IMR-90 (cell line): ENCODE results near the gene BPIFA1. TPM values are rescaled to one million over a fixed set of nuclear protein-coding genes. Genes with fewer than 3 reads are reported as not detected.

Experiments used
- ATAC-seq: fragments of 200-7000 bp; cut with Tn5 transposase; 2 replicates; pipeline ENCODE4 v1.9.1; 2020; ENCODE audit warnings: low read depth, mild to moderate bottlenecking, moderate library complexity
- BruUV-seq: library from RNA; stranded (reverse); fragments of 400-500 nt; replicated peaks from 2 replicates; lab custom pipeline; 2021; lab: Mats Ljungman, UMichigan
- CTCF ChIA-PET: fragments of 300-600 bp; formaldehyde crosslinking; extraction: SDS; loops from one replicate; lab custom pipeline; 2021; ENCODE audit warnings: antibody characterized with exemption; lab: Yijun Ruan, JAX
- POLR2A ChIA-PET: fragments of 300-600 bp; sonication (Branson Sonifier 250); formaldehyde crosslinking; loops from one replicate; lab custom pipeline; 2022; ENCODE audit warnings: antibody characterized with exemption; ENCODE audit not compliant: unreplicated experiment; lab: Charles Lee
- DNase-seq: peaks from one replicate; pipeline ENCODE4 v3.0.0; 2013
- H2AFZ ChIP-seq: replicated peaks from 2 replicates; pipeline ENCODE3; 2013; ENCODE audit warnings: low read length, mild to moderate bottlenecking; ENCODE audit not compliant: poor library complexity
- H2AK5ac ChIP-seq: 2 replicates; pipeline ENCODE4 v1.6.1; 2013; ENCODE audit warnings: low read depth, low read length, inconsistent platforms
- H2AK9ac ChIP-seq: replicated peaks from 2 replicates; pipeline ENCODE3; 2013; ENCODE audit warnings: mild to moderate bottlenecking, low read depth, low read length, moderate library complexity; ENCODE audit not compliant: poor library complexity
- H2BK120ac ChIP-seq: 2 replicates; pipeline ENCODE4 v1.6.1; 2013; ENCODE audit warnings: low read depth, low read length, inconsistent platforms
- H2BK15ac ChIP-seq: 3 replicates; pipeline ENCODE4 v1.6.1; 2013; ENCODE audit warnings: low read depth, low read length, inconsistent platforms
- H2BK20ac ChIP-seq: 2 replicates; pipeline ENCODE4 v1.6.1; 2013; ENCODE audit warnings: low read depth, mild to moderate bottlenecking, inconsistent platforms, low read length, moderate library complexity
- H2BK5ac ChIP-seq: 2 replicates; pipeline ENCODE4 v1.6.1; 2013; ENCODE audit warnings: mild to moderate bottlenecking, low read depth, low read length, inconsistent platforms; ENCODE audit not compliant: poor library complexity, severe bottlenecking
- H3K14ac ChIP-seq: replicated peaks from 2 replicates; pipeline ENCODE4 v1.6.1; 2013; ENCODE audit warnings: low read depth, low read length, inconsistent platforms
- H3K18ac ChIP-seq: 2 replicates; pipeline ENCODE4 v1.6.1; 2013; ENCODE audit warnings: low read depth, low read length, control low read depth
- H3K23ac ChIP-seq: 2 replicates; pipeline ENCODE4 v1.6.1; 2013; ENCODE audit warnings: low read depth, low read length, inconsistent platforms
- H3K27ac ChIP-seq: 2 replicates; pipeline ENCODE4 v1.5.1; 2013; ENCODE audit warnings: mild to moderate bottlenecking, control low read depth, low read length; ENCODE audit not compliant: insufficient read depth
- H3K27me3 ChIP-seq: 2 replicates; pipeline ENCODE4 v1.6.1; 2013; ENCODE audit warnings: low read length; ENCODE audit not compliant: control insufficient read depth, insufficient read depth
- H3K36me3 ChIP-seq: 2 replicates; pipeline ENCODE4 v1.6.1; 2013; ENCODE audit warnings: low read length, mixed read lengths; ENCODE audit not compliant: control insufficient read depth, insufficient read depth
- H3K4ac ChIP-seq: 2 replicates; pipeline ENCODE4 v1.6.1; 2013; ENCODE audit warnings: low read depth, low read length, inconsistent platforms
- H3K4me1 ChIP-seq: 2 replicates; pipeline ENCODE4 v1.6.1; 2013; ENCODE audit warnings: low read length, mixed read lengths; ENCODE audit not compliant: control insufficient read depth, insufficient read depth
- H3K4me2 ChIP-seq: 2 replicates; pipeline ENCODE4 v1.6.1; 2013; ENCODE audit warnings: low read depth, mild to moderate bottlenecking, control low read depth, low read length, moderate library complexity
- H3K4me3 ChIP-seq: 2 replicates; pipeline ENCODE4 v1.5.1; 2013; ENCODE audit warnings: low read depth, mild to moderate bottlenecking, control low read depth, low read length, moderate library complexity; ENCODE audit not compliant: insufficient read depth
- H3K56ac ChIP-seq: 2 replicates; pipeline ENCODE4 v1.6.1; 2013; ENCODE audit warnings: low read length, inconsistent platforms; ENCODE audit not compliant: insufficient read depth; ENCODE audit errors: extremely low read depth
- H3K79me1 ChIP-seq, 2 experiments: 2 replicates each; pipeline ENCODE4 v1.6.1; 2013; ENCODE audit warnings: low read length in 2 of 2, inconsistent platforms in 1 of 2, low read depth in 1 of 2
- H3K9ac ChIP-seq: 2 replicates; pipeline ENCODE4 v1.6.1; 2013; ENCODE audit warnings: low read depth, low read length, control low read depth
- H3K9me1 ChIP-seq: 2 replicates; pipeline ENCODE4 v1.6.1; 2013; ENCODE audit warnings: low read length, inconsistent platforms; ENCODE audit not compliant: insufficient read depth
- H3K9me3 ChIP-seq: 2 replicates; pipeline ENCODE4 v1.6.1; 2013; ENCODE audit warnings: low read length; ENCODE audit not compliant: control insufficient read depth, insufficient read depth
- H4K20me1 ChIP-seq: 2 replicates; pipeline ENCODE4 v1.6.1; 2013; ENCODE audit warnings: low read length, inconsistent platforms; ENCODE audit not compliant: insufficient read depth
- H4K5ac ChIP-seq: 2 replicates; pipeline ENCODE4 v1.6.1; 2013; ENCODE audit warnings: mild to moderate bottlenecking, low read depth, low read length, control low read depth
- H4K8ac ChIP-seq, 2 experiments: 2 replicates each; pipeline ENCODE4 v1.6.1; 2013; ENCODE audit warnings: low read depth in 2 of 2, low read length in 2 of 2, control low read depth in 1 of 2, inconsistent platforms in 1 of 2
- H4K91ac ChIP-seq: 2 replicates; pipeline ENCODE4 v1.6.1; 2013; ENCODE audit warnings: low read depth, low read length, inconsistent platforms; ENCODE audit not compliant: insufficient read depth
- BHLHE40 ChIP-seq: fragments of 150-350 bp; IDR thresholded peaks from 2 replicates; pipeline ENCODE4 v1.6.1; 2016; ENCODE audit warnings: mild to moderate bottlenecking, low read depth, low read length
- CEBPB ChIP-seq: IDR thresholded peaks from 2 replicates; pipeline ENCODE4 v1.6.1; 2012; ENCODE audit warnings: low read depth, low read length, improper control_type of control experiment
- ELK1 ChIP-seq: fragments of 150-350 bp; IDR thresholded peaks from 2 replicates; pipeline ENCODE4 v1.6.1; 2016; ENCODE audit warnings: low read depth, mild to moderate bottlenecking, low read length, moderate library complexity, borderline replicate concordance
- FOS ChIP-seq: fragments of 150-350 bp; IDR thresholded peaks from 2 replicates; pipeline ENCODE4 v1.6.1; 2016; ENCODE audit warnings: low read depth, low read length
- MAZ ChIP-seq: IDR thresholded peaks from 2 replicates; pipeline ENCODE4 v1.6.1; 2012; ENCODE audit warnings: low read depth, mild to moderate bottlenecking, low read length, improper control_type of control experiment, moderate library complexity, borderline replicate concordance
- MXI1 ChIP-seq: IDR thresholded peaks from 2 replicates; pipeline ENCODE4 v1.6.1; 2012; ENCODE audit warnings: low read depth, mild to moderate bottlenecking, low read length, moderate library complexity, borderline replicate concordance
- NFE2L2 ChIP-seq: fragments of 150-350 bp; IDR thresholded peaks from 2 replicates; pipeline ENCODE4 v1.6.1; 2016; ENCODE audit warnings: low read depth, mild to moderate bottlenecking, low read length
- POLR2A ChIP-seq: IDR thresholded peaks from 2 replicates; pipeline ENCODE4 v1.6.1; 2012; ENCODE audit warnings: mild to moderate bottlenecking, low read depth, low read length
- RAD21 ChIP-seq: IDR thresholded peaks from 2 replicates; pipeline ENCODE4 v1.6.1; 2012; ENCODE audit warnings: low read length, improper control_type of control experiment
- RFX5 ChIP-seq: IDR thresholded peaks from 2 replicates; pipeline ENCODE4 v1.8.0; 2012; ENCODE audit warnings: low read depth, mild to moderate bottlenecking, low read length, moderate library complexity
- WGBS, 2 experiments: methylation state at CpG; one replicate each; pipeline versions ENCODE4 v1.1.5 to v1.1.7; 2013; ENCODE audit warnings: missing lambda C conversion rate in 2 of 2; ENCODE audit not compliant: insufficient read length in 1 of 2; ENCODE audit errors: extremely low coverage in 2 of 2; 5-methylcytosine and 5-hydroxymethylcytosine counted together
- dilution Hi-C: fragments of 300-500 bp; cut with HindIII; formaldehyde crosslinking; loops from one replicate; pipeline ENCODE4 v1.14.3; 2018; ENCODE audit warnings: low sequenced_read_pairs; ENCODE audit not compliant: unreplicated experiment
- in situ Hi-C: fragments of 300-500 bp; cut with MboI; formaldehyde crosslinking; loops from 3 replicates; pipeline ENCODE4 v1.14.3; 2019; ENCODE audit warnings: low sequenced_read_pairs, inconsistent platforms, mixed read lengths
- intact Hi-C: fragments of 100-400 bp; cut with micrococcal nuclease; formaldehyde crosslinking; loops from 2 replicates; pipeline ENCODE4 v1.10.0; 2022
- polyA plus RNA-seq, 3 experiments: library from polyadenylated mRNA; depleted of rRNA; stranded (reverse); fragments of >200 nt; gene quantifications; 2 replicates each; pipeline ENCODE4 v1.2.3, GENCODE V29; 2012; ENCODE audit warnings: low replicate concordance in 1 of 3
- total RNA-seq: library from RNA; depleted of rRNA; stranded (reverse); fragments of >200 nt; gene quantifications from 2 replicates; pipeline ENCODE4 v1.2.3, GENCODE V29; 2012
- TF ChIP-seq, protein P1 (sequence below): fragments of 150-350 bp; IDR thresholded peaks from 2 replicates; pipeline ENCODE4 v1.6.1; 2017; ENCODE audit warnings: mild to moderate bottlenecking, antibody characterized with exemption, low read length, low read depth
- TF ChIP-seq, protein P2 (sequence below): conservative IDR thresholded peaks from 2 replicates; pipeline ENCODE4 v1.5.1; 2012; ENCODE audit warnings: mild to moderate bottlenecking, low read depth, low read length, improper control_type of control experiment

BPIFA1 gene
- total and polyA plus RNA-seq, 2 of the 4 experiments (the other 2 are of a cell fraction), result not detected

GRCh38 chr20:33246077-33246476 is 10.3 kb downstream of the BPIFA1 start:
- no peak overlapping the region for H2BK20ac ChIP-seq
- no peak overlapping the region for H3K23ac ChIP-seq
- in situ Hi-C loops, result no loop called here
- H3K4ac ChIP-seq, result no peak overlapping the region
- H3K4me3 ChIP-seq, result no peak overlapping the region
- no peaks in the 10 kb centered on the region; the same call in 1 of the 2 replicates for H3K27me3 ChIP-seq
- no peak overlapping the region for H2AFZ ChIP-seq
- no peak overlapping the region for H2BK120ac ChIP-seq
- ATAC-seq, result no peak
- H3K14ac ChIP-seq, result no peak overlapping the region
- H2AK5ac ChIP-seq, result no peak overlapping the region
- no peaks in the 10 kb centered on the region for H3K4me1 ChIP-seq
- H3K56ac ChIP-seq, result no peak overlapping the region
- H2BK15ac ChIP-seq, result no peak overlapping the region
- H3K9me3 ChIP-seq, result no peaks in the 10 kb centered on the region
- no peaks in the 10 kb centered on the region for H3K9me1 ChIP-seq
- H3K18ac ChIP-seq, result no peak overlapping the region
- H3K79me1 ChIP-seq, result no peaks in the 10 kb centered on the region
- H3K36me3 ChIP-seq, result no peaks in the 10 kb centered on the region
- no peak overlapping the region for H3K9ac ChIP-seq
- no peaks in the 10 kb centered on the region for H4K20me1 ChIP-seq
- WGBS, 2 experiments, result 58% methylated on average over 2 of the region's 3 CpGs; no CpG with 5 or more reads in 1 of the 2 experiments
- H3K4me2 ChIP-seq, result no peak overlapping the region
- dilution Hi-C loops, result no loop called here
- H2BK5ac ChIP-seq, result no peak overlapping the region
- ChIA-PET CTCF (no interaction called here), POLR2A (no interaction called here)
- H4K91ac ChIP-seq, result no peak overlapping the region
- TF ChIP-seq RAD21, result no peak
- TF ChIP-seq BHLHE40, result no peak
- TF ChIP-seq CEBPB, result no peak
- no peak for TF ChIP-seq POLR2A
- no peak for TF ChIP-seq FOS
- TF ChIP-seq ELK1, result no peak
- TF ChIP-seq NFE2L2, result no peak
- no peak for TF ChIP-seq MAZ
- TF ChIP-seq, protein P1, sequence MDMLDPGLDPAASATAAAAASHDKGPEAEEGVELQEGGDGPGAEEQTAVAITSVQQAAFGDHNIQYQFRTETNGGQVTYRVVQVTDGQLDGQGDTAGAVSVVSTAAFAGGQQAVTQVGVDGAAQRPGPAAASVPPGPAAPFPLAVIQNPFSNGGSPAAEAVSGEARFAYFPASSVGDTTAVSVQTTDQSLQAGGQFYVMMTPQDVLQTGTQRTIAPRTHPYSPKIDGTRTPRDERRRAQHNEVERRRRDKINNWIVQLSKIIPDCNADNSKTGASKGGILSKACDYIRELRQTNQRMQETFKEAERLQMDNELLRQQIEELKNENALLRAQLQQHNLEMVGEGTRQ, result no peak
- no peak for TF ChIP-seq RFX5
- TF ChIP-seq, protein P2, sequence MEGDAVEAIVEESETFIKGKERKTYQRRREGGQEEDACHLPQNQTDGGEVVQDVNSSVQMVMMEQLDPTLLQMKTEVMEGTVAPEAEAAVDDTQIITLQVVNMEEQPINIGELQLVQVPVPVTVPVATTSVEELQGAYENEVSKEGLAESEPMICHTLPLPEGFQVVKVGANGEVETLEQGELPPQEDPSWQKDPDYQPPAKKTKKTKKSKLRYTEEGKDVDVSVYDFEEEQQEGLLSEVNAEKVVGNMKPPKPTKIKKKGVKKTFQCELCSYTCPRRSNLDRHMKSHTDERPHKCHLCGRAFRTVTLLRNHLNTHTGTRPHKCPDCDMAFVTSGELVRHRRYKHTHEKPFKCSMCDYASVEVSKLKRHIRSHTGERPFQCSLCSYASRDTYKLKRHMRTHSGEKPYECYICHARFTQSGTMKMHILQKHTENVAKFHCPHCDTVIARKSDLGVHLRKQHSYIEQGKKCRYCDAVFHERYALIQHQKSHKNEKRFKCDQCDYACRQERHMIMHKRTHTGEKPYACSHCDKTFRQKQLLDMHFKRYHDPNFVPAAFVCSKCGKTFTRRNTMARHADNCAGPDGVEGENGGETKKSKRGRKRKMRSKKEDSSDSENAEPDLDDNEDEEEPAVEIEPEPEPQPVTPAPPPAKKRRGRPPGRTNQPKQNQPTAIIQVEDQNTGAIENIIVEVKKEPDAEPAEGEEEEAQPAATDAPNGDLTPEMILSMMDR, result no peak
- no peak for TF ChIP-seq MXI1
- no peak overlapping the region for H2AK9ac ChIP-seq
- H4K5ac ChIP-seq, result no peak overlapping the region
- BruUV-seq, result no TSS peak
- H4K8ac ChIP-seq, result no peak overlapping the region
- no peak overlapping the region for H3K27ac ChIP-seq
- no peak for DNase-seq
- intact Hi-C loops, result no loop called here
